ENCODE results near the gene JMJD1C. TPM values are rescaled to one million over a fixed set of nuclear protein-coding genes. Genes with fewer than 3 reads are reported as not detected.

JMJD1C gene
- total and polyA plus RNA-seq, 8 donors: 25.6 to 56.9 (median 36.7) TPM

DNA sequence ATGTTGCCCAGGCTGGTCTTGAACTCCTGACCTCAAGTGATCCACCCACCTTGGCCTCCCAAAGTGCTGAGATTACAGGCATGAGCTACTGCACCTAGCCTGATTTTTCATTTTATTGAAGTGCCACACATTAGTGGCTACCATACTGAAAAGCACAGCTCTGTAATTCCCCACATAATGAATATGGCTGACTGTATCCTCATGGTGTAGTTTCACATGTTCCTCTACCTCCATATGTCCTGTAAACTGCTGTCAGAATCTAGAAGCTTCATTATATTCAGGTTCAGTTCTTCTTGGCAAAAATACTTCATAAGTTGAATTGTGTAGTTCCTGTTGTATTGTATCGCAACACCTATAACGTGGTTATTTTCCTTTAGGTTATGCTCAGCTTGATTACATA is 11.1 kb downstream of the JMJD1C start:
- WGBS, 2 donors: 49 to 73% methylated on average over 2 of the region's 2 CpGs
- TF ChIP-seq, protein P1, sequence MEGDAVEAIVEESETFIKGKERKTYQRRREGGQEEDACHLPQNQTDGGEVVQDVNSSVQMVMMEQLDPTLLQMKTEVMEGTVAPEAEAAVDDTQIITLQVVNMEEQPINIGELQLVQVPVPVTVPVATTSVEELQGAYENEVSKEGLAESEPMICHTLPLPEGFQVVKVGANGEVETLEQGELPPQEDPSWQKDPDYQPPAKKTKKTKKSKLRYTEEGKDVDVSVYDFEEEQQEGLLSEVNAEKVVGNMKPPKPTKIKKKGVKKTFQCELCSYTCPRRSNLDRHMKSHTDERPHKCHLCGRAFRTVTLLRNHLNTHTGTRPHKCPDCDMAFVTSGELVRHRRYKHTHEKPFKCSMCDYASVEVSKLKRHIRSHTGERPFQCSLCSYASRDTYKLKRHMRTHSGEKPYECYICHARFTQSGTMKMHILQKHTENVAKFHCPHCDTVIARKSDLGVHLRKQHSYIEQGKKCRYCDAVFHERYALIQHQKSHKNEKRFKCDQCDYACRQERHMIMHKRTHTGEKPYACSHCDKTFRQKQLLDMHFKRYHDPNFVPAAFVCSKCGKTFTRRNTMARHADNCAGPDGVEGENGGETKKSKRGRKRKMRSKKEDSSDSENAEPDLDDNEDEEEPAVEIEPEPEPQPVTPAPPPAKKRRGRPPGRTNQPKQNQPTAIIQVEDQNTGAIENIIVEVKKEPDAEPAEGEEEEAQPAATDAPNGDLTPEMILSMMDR (IDR thresholded peaks at IDR 0.05): no peak
- FAIRE-seq: no peak
- H3K27me3 ChIP-seq: no peaks in the 10 kb centered on the region
- intact Hi-C loops (cut with DNase I): no loop called here
- H3K4me1 ChIP-seq: no peaks in the 10 kb centered on the region
- no peak overlapping the region for H3K4me3 ChIP-seq
- no peak for DNase-seq
- ATAC-seq: no peak
- H3K9me3 ChIP-seq: no peaks in the 10 kb centered on the region
- no peak overlapping the region for H3K27ac ChIP-seq
- H3K36me3 ChIP-seq: no peaks in the 10 kb centered on the region

DNA sequence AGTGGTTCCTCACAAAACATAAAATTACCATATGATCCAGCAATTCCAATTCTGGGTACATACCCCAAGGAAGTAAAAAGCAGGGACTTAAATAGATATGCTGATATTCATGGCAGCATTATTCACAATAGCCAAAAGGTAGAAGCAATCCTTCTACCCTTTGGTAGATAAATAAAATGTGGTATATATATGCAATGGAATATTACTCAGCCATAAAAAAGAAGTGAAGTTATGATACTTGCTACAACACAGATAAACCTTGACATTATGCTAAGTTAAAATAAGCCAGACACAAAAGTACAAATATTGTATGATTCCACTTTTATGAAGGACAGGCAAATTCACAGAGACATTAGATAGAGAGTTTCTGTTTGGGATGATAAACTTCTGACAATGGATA is 13.3 kb downstream of the JMJD1C start:
- FAIRE-seq (no peak), ATAC-seq (no peak), DNase-seq (no peak)
- Histone ChIP-seq H3K4me3 (no peak overlapping the region), H3K27ac (no peak overlapping the region), H3K27me3 (no peaks in the 10 kb centered on the region), H3K36me3 (no peaks in the 10 kb centered on the region), H3K9me3 (no peaks in the 10 kb centered on the region), H3K4me1 (no peaks in the 10 kb centered on the region)
- intact Hi-C loops (cut with DNase I): no loop called here
- TF ChIP-seq, protein P1 (IDR thresholded peaks at IDR 0.05): no peak

DNA sequence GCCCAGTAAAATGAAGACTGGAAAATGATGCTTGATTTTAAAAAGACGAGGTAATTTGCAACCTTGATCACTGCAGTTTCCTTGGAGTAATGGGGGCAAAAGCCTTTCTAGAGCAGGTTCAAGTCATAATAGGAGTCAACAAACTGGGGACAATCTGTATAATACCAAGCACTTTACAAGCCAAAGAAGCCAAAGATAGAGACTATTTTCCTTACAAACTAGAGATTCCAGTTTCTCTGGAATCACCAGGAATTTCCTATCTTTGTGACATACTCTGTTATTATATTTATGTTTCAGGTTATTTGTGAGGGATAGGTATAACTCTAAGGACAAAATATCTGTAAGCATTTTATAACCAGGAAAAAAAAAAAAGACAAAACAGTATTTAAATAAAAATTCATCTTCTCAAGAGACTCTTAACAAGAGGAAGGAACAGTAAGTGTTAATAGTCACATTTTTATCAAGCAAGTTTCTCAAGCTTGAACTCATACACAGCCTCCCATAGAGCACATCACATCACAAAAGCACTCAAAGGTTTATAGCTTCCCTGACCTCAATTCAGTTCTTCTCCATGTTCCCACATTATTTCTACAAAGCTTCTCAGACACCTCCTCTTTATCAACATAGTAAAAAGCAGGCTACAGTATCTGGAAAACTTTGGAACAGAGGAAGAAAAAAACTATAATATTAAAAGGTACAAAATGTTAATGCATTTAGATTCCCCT is 18.9 kb downstream of the JMJD1C start:
- ATAC-seq (no peak), FAIRE-seq (no peak), DNase-seq (no peak)
- intact Hi-C loops (cut with DNase I): no loop called here
- Histone ChIP-seq H3K4me3 (no peak overlapping the region), H3K27ac (no peak overlapping the region), H3K9me3 (no peaks in the 10 kb centered on the region), H3K27me3 (no peaks in the 10 kb centered on the region), H3K36me3 (no peaks in the 10 kb centered on the region), H3K4me1 (no peaks in the 10 kb centered on the region)
- TF ChIP-seq, protein P1 (IDR thresholded peaks at IDR 0.05): no peak
- WGBS, 2 donors: 80 to 83% methylated on average over 1 of the region's 1 CpG

DNA sequence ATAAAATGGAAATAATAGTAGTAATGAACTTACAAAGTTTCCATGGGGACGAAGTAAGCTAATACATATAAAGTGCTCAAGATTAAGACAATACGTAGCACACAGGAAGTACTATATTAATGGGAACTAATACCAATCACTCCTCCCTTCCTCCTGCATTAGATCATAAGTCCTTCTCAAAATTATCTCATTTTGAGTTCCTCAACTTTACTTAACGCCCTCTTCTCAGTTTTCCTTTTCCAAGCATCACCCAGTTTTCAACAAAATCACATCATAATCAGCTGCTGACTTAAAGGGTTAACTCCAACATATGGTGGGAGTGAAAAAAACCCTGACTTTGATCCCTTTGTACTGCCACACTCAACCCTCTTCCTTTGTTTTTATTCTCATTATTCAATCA is 24.4 kb downstream of the JMJD1C start:
- Histone ChIP-seq H3K4me1 (peaks cover 0 to 16% (median 3%) of the 10 kb centered on the region in 3 donors), H3K4me3 (no peak overlapping the region), H3K36me3 (no peaks in the 10 kb centered on the region), H3K27ac (no peak overlapping the region), H3K9me3 (no peaks in the 10 kb centered on the region), H3K27me3 (no peaks in the 10 kb centered on the region)
- DNase-seq (no peak), ATAC-seq (no peak), FAIRE-seq (no peak)
- intact Hi-C loops (cut with DNase I): no loop called here
- 87 to 94% methylated on average over 3 of the region's 3 CpGs for WGBS, 2 donors
- TF ChIP-seq, protein P1 (IDR thresholded peaks at IDR 0.05): no peak

DNA sequence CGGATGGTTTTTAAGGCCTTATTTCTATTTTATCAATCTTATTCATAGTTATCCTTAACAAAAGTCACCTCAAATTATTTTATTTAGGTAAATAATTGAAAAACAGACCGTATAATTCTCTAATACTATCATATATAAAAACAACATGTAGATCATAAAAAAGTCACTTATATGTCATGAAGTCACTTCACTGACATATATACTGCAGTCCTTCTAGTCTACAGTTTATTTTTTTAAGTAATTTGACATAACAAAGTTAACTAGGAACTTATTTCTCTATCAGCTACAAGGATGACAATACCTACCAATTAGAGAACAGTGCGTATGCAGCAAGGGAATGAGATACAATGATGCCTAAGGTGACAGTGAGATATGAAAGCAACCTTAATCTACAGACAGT is 26.2 kb downstream of the JMJD1C start:
- ATAC-seq: no peak
- 93% methylated on average over 3 of the region's 3 CpGs for WGBS, 2 donors

More for the DNA sequence above, 26.2 kb downstream of the JMJD1C start:
- H3K4me3 ChIP-seq: no peak overlapping the region
- peaks cover 10 to 20% (median 18%) of the 10 kb centered on the region in 3 donors for H3K4me1 ChIP-seq
- no peaks in the 10 kb centered on the region for H3K36me3 ChIP-seq
- TF ChIP-seq, protein P1 (IDR thresholded peaks at IDR 0.05): no peak
- FAIRE-seq (no peak), DNase-seq (no peak)
- no peaks in the 10 kb centered on the region for H3K27me3 ChIP-seq
- intact Hi-C loops (cut with DNase I): no loop called here
- H3K27ac ChIP-seq: no peak overlapping the region
- H3K9me3 ChIP-seq: no peaks in the 10 kb centered on the region

All from pancreas (tissue), 10 donors.